COLO668 (cell line): ENCODE data around the gene ARID5B.

ENCODE experiments used
- DNase-seq: peaks from one replicate; lab custom pipeline; 2025; ENCODE audit not compliant: unreplicated experiment; lab: John Stamatoyannopoulos, UW

Gene ARID5B

GRCh38 chr10:62131724-62132123, 230.2 kb downstream of the ARID5B start:
- DNase-seq = no peak

GRCh38 chr10:62133618-62134017, 232.1 kb downstream of the ARID5B start:
- DNase-seq = no peak

- DNase-seq = no peak
Measured at GRCh38 chr10:62136931-62137330, 235.4 kb downstream of the ARID5B start.
